HepG2 (cell line): Measurements from ENCODE around the gene PON1. TPM values are rescaled to one million over a fixed set of nuclear protein-coding genes. Genes with fewer than 3 reads are reported as not detected.
A peak's percentile ranks its signal among the peaks of the same experiment; 100 is the strongest.

Source experiments
- ADNP ChIP-seq: sonication (generic); formaldehyde crosslinking; IDR thresholded peaks from 2 replicates; pipeline ENCODE4 v1.4.0; 2020; ENCODE audit warnings: missing genetic modification reagents
- AHR ChIP-seq: IDR thresholded peaks from 2 replicates; pipeline ENCODE4 v1.6.1; 2018; ENCODE audit warnings: missing genetic modification reagents, missing compliant biosample characterization
- BCL6 ChIP-seq: IDR thresholded peaks from 2 replicates; pipeline ENCODE4 v1.6.1; 2016; ENCODE audit warnings: missing genetic modification reagents, missing compliant biosample characterization
- KDM1A ChIP-seq: IDR thresholded peaks from 2 replicates; pipeline ENCODE4 v1.6.1; 2016; ENCODE audit warnings: missing compliant biosample characterization
- KDM5A ChIP-seq: fragments of 200-600 bp; sonication (generic); IDR thresholded peaks from 2 replicates; pipeline ENCODE4 v1.7.0; 2018; ENCODE audit warnings: antibody characterized with exemption, mild to moderate bottlenecking, low read length, borderline replicate concordance
- MATR3 ChIP-seq: sonication (generic); formaldehyde crosslinking; IDR thresholded peaks from 2 replicates; pipeline ENCODE4 v1.4.0; 2020; ENCODE audit warnings: missing genetic modification reagents
- PHB2 ChIP-seq: fragments of 450-650 bp; IDR thresholded peaks from 2 replicates; pipeline ENCODE4 v1.6.1; 2018; ENCODE audit not compliant: partially characterized antibody
- SIN3B ChIP-seq: fragments of 150-350 bp; IDR thresholded peaks from 2 replicates; pipeline ENCODE4 v1.6.1; 2014; ENCODE audit warnings: low read length
- ZNF282 ChIP-seq: fragments of 450-650 bp; IDR thresholded peaks from 2 replicates; pipeline ENCODE4 v1.6.1; 2018; ENCODE audit not compliant: partially characterized antibody
- ZNF788 ChIP-seq: sonication (generic); formaldehyde crosslinking; IDR thresholded peaks from 2 replicates; pipeline ENCODE4 v1.5.0; 2020; ENCODE audit warnings: mild to moderate bottlenecking, missing genetic modification reagents, borderline replicate concordance
- polyA plus RNA-seq, 8 experiments: library from polyadenylated mRNA; depleted of rRNA in 3 of 8; stranded (reverse) in 7 of 8; unstranded in 1 of 8; fragments of >200 nt; fragmentation: Illumina TruSeq in 4 of 8; extraction: Trizol in 4 of 8; gene quantifications; 2 replicates each; pipeline versions ENCODE4 v1.2.1 to v1.2.3, GENCODE V29; 2011 to 2016; ENCODE audit warnings: low read depth in 4 of 8, missing spikeins in 1 of 8, mixed read lengths in 1 of 8; ENCODE audit not compliant: insufficient read depth in 1 of 8
- total RNA-seq, 5 experiments: library from RNA; depleted of rRNA; stranded (reverse); fragments of >200 nt; fragmentation: Illumina TruSeq; extraction: Trizol; gene quantifications; 2 replicates each; pipeline ENCODE4 v1.2.3, GENCODE V29; 2016; ENCODE audit warnings: low read depth in 1 of 5
- TF ChIP-seq, protein P1 (sequence below), 2 experiments: fragments of 450-650 bp in 1 of 2; sonication (generic) in 1 of 2; formaldehyde crosslinking in 1 of 2; IDR thresholded peaks; 2 replicates each; pipeline versions ENCODE4 v1.6.1 to v1.8.0; 2016 to 2022; ENCODE audit warnings: antibody characterized with exemption in 1 of 2, mild to moderate bottlenecking in 1 of 2, missing genetic modification reagents in 1 of 2
- TF ChIP-seq, protein P2 (sequence below): sonication (generic); formaldehyde crosslinking; IDR thresholded peaks from 2 replicates; pipeline ENCODE4 v1.5.1; 2020; ENCODE audit warnings: mild to moderate bottlenecking, missing genetic modification reagents, moderate library complexity
- TF ChIP-seq, protein P3 (sequence below): sonication (generic); formaldehyde crosslinking; IDR thresholded peaks from 2 replicates; pipeline ENCODE4 v1.8.1; 2023; ENCODE audit warnings: mild to moderate bottlenecking, inconsistent platforms, moderate library complexity, missing genetic modification reagents, borderline replicate concordance
- TF ChIP-seq, protein P4 (sequence below): sonication (generic); formaldehyde crosslinking; IDR thresholded peaks from 2 replicates; pipeline ENCODE4 v1.4.0; 2020; ENCODE audit warnings: mild to moderate bottlenecking, missing genetic modification reagents

PON1 gene
- total and polyA plus RNA-seq, 2 of the 13 experiments (the other 11 are each of a cell fraction or from before 2014, with no cell fraction given), result 0.27 to 0.57 TPM

DNA sequence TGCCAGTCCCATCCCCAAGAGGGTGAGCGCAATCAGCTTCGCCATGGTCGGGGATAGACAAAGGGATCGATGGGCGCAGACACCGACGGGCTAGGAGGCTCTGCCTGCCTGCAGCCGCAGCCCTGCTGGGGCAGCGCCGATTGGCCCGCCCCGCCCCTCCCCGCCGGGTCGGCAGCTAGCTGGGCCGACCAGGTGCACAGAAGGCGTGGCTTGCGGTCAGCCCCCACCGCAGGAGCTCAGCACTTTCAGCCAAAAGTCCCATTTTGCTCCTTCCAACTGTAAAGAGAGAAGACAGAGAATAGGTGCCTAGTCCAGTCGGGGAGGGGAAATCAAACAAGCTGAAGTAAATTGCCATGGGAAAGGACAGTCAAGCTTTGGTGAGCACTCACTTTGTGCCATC is at the start of gene PON1 (continued):
- TF ChIP-seq, protein P1, sequence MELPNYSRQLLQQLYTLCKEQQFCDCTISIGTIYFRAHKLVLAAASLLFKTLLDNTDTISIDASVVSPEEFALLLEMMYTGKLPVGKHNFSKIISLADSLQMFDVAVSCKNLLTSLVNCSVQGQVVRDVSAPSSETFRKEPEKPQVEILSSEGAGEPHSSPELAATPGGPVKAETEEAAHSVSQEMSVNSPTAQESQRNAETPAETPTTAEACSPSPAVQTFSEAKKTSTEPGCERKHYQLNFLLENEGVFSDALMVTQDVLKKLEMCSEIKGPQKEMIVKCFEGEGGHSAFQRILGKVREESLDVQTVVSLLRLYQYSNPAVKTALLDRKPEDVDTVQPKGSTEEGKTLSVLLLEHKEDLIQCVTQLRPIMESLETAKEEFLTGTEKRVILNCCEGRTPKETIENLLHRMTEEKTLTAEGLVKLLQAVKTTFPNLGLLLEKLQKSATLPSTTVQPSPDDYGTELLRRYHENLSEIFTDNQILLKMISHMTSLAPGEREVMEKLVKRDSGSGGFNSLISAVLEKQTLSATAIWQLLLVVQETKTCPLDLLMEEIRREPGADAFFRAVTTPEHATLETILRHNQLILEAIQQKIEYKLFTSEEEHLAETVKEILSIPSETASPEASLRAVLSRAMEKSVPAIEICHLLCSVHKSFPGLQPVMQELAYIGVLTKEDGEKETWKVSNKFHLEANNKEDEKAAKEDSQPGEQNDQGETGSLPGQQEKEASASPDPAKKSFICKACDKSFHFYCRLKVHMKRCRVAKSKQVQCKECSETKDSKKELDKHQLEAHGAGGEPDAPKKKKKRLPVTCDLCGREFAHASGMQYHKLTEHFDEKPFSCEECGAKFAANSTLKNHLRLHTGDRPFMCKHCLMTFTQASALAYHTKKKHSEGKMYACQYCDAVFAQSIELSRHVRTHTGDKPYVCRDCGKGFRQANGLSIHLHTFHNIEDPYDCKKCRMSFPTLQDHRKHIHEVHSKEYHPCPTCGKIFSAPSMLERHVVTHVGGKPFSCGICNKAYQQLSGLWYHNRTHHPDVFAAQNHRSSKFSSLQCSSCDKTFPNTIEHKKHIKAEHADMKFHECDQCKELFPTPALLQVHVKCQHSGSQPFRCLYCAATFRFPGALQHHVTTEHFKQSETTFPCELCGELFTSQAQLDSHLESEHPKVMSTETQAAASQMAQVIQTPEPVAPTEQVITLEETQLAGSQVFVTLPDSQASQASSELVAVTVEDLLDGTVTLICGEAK (IDR thresholded peaks at IDR 0.05), result no peak
- TF ChIP-seq, protein P1 (CRISPR knock-in tag; IDR thresholded peaks at IDR 0.05), result no peak
- TF ChIP-seq AHR (CRISPR knock-in tag) (no peak), SIN3B (no peak), KDM5A (no peak), MATR3 (CRISPR knock-in tag) (no peak), ZNF282 (no peak), KDM1A (no peak), PHB2 (no peak), ADNP (no peak), ZNF788 (CRISPR knock-in tag) (no peak), BCL6 (CRISPR knock-in tag) (no peak)
- TF ChIP-seq, protein P2, sequence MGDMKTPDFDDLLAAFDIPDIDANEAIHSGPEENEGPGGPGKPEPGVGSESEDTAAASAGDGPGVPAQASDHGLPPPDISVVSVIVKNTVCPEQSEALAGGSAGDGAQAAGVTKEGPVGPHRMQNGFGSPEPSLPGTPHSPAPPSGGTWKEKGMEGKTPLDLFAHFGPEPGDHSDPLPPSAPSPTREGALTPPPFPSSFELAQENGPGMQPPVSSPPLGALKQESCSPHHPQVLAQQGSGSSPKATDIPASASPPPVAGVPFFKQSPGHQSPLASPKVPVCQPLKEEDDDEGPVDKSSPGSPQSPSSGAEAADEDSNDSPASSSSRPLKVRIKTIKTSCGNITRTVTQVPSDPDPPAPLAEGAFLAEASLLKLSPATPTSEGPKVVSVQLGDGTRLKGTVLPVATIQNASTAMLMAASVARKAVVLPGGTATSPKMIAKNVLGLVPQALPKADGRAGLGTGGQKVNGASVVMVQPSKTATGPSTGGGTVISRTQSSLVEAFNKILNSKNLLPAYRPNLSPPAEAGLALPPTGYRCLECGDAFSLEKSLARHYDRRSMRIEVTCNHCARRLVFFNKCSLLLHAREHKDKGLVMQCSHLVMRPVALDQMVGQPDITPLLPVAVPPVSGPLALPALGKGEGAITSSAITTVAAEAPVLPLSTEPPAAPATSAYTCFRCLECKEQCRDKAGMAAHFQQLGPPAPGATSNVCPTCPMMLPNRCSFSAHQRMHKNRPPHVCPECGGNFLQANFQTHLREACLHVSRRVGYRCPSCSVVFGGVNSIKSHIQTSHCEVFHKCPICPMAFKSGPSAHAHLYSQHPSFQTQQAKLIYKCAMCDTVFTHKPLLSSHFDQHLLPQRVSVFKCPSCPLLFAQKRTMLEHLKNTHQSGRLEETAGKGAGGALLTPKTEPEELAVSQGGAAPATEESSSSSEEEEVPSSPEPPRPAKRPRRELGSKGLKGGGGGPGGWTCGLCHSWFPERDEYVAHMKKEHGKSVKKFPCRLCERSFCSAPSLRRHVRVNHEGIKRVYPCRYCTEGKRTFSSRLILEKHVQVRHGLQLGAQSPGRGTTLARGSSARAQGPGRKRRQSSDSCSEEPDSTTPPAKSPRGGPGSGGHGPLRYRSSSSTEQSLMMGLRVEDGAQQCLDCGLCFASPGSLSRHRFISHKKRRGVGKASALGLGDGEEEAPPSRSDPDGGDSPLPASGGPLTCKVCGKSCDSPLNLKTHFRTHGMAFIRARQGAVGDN, result peak; percentile 44; the same call in 1 of the 2 replicates
- TF ChIP-seq, protein P3, sequence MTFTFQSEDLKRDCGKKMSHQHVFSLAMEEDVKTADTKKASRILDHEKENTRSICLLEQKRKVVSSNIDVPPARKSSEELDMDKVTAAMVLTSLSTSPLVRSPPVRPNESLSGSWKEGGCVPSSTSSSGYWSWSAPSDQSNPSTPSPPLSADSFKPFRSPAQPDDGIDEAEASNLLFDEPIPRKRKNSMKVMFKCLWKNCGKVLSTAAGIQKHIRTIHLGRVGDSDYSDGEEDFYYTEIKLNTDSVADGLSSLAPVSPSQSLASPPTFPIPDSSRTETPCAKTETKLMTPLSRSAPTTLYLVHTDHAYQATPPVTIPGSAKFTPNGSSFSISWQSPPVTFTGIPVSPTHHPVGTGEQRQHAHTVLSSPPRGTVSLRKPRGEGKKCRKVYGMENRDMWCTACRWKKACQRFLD (CRISPR knock-in tag), result no peak
- TF ChIP-seq, protein P4, sequence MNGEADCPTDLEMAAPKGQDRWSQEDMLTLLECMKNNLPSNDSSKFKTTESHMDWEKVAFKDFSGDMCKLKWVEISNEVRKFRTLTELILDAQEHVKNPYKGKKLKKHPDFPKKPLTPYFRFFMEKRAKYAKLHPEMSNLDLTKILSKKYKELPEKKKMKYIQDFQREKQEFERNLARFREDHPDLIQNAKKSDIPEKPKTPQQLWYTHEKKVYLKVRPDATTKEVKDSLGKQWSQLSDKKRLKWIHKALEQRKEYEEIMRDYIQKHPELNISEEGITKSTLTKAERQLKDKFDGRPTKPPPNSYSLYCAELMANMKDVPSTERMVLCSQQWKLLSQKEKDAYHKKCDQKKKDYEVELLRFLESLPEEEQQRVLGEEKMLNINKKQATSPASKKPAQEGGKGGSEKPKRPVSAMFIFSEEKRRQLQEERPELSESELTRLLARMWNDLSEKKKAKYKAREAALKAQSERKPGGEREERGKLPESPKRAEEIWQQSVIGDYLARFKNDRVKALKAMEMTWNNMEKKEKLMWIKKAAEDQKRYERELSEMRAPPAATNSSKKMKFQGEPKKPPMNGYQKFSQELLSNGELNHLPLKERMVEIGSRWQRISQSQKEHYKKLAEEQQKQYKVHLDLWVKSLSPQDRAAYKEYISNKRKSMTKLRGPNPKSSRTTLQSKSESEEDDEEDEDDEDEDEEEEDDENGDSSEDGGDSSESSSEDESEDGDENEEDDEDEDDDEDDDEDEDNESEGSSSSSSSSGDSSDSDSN (CRISPR knock-in tag), result peak; percentile 33; the same call in 1 of the 2 replicates
